ENCODE results near the gene RRAGC. TPM values are rescaled to one million over a fixed set of nuclear protein-coding genes. Genes with fewer than 3 reads are reported as not detected.

RRAGC gene
- total and polyA plus RNA-seq, 10 of the 15 experiments (the other 5 are each of a cell fraction or from before 2014, with no cell fraction given), result 5.5 to 22.1 (median 15.0) TPM

DNA sequence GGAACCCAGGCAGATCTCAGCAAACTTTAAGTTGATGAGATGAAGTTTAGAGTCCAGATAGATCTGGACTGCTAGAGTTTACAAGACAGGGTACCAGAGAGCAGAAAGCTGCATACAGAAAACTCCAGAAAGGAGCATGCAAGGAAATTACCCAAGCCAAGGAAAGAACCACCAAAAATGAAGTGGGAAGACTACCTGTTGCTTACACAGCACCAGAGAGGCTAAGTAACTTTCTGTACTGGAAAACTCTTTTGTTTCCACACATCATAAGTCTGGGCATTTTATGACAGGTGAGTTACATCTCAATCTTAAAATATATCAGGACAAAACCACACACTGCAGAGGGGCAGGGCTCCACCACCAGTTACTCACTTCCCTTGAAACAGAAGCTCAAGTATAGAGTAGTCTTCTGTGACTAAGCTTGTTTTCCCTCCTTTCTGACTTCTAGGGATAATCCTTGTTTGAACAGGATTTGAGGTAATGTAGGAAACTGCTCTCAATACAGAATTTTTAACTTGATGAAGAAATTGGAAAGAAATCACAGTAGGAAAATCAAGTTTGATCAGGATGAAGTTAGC lies 39.2 kb upstream of the RRAGC start:
- in situ Hi-C loops (cut with MboI) (no loop called here), intact Hi-C loops (cut with micrococcal nuclease; ENCODE audit: unreplicated experiment) (no loop called here)
- Histone ChIP-seq H3K27ac (ENCODE audit: control insufficient read depth, insufficient read depth) (no peak overlapping the region), H3K36me3 (ENCODE audit: control insufficient read depth in 2 of 2, insufficient read depth in 2 of 2, low read length in 1 of 2) (no peaks in the 10 kb centered on the region), H3K4me3 (no peak overlapping the region), H3K27me3 (replicated peaks in 1 of 2; ENCODE audit: control insufficient read depth in 2 of 2, insufficient read depth in 2 of 2, low read length in 1 of 2) (no peaks in the 10 kb centered on the region), H3K9ac (ENCODE audit: control insufficient read depth, insufficient read depth, low read length) (no peak overlapping the region), H4K20me1 (ENCODE audit: control insufficient read depth, insufficient read depth) (no peaks in the 10 kb centered on the region), H3K4me2 (ENCODE audit: control insufficient read depth, insufficient read depth) (no peak overlapping the region), H2AFZ (ENCODE audit: control insufficient read depth, low read depth, low read length) (no peak overlapping the region), H3K4me1 (ENCODE audit: control insufficient read depth, insufficient read depth, low read length) (no peaks in the 10 kb centered on the region), H3K79me2 (ENCODE audit: control insufficient read depth, insufficient read depth, low read length) (no peaks in the 10 kb centered on the region), H3K9me3 (replicated peaks; ENCODE audit: control insufficient read depth, insufficient read depth, low read length) (no peaks in the 10 kb centered on the region)
- ATAC-seq (no peak), FAIRE-seq (no peak), DNase-seq (ENCODE audit: low read depth, low spot score) (no peak)
- ChIA-PET CTCF (no interaction called here), SMC1A (ENCODE audit: uncharacterized antibody, unreplicated experiment) (no interaction called here), RAD21 (ENCODE audit: unreplicated experiment) (no interaction called here), POLR2A (no interaction called here)
- TF ChIP-seq, protein P1, sequence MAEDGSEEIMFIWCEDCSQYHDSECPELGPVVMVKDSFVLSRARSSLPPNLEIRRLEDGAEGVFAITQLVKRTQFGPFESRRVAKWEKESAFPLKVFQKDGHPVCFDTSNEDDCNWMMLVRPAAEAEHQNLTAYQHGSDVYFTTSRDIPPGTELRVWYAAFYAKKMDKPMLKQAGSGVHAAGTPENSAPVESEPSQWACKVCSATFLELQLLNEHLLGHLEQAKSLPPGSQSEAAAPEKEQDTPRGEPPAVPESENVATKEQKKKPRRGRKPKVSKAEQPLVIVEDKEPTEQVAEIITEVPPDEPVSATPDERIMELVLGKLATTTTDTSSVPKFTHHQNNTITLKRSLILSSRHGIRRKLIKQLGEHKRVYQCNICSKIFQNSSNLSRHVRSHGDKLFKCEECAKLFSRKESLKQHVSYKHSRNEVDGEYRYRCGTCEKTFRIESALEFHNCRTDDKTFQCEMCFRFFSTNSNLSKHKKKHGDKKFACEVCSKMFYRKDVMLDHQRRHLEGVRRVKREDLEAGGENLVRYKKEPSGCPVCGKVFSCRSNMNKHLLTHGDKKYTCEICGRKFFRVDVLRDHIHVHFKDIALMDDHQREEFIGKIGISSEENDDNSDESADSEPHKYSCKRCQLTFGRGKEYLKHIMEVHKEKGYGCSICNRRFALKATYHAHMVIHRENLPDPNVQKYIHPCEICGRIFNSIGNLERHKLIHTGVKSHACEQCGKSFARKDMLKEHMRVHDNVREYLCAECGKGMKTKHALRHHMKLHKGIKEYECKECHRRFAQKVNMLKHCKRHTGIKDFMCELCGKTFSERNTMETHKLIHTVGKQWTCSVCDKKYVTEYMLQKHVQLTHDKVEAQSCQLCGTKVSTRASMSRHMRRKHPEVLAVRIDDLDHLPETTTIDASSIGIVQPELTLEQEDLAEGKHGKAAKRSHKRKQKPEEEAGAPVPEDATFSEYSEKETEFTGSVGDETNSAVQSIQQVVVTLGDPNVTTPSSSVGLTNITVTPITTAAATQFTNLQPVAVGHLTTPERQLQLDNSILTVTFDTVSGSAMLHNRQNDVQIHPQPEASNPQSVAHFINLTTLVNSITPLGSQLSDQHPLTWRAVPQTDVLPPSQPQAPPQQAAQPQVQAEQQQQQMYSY (CRISPR knock-in tag; IDR thresholded peaks at IDR 0.05), result no peak
- TF ChIP-seq ZZZ3 (IDR thresholded peaks at IDR 0.05; ENCODE audit: control insufficient read depth, insufficient read length, low read depth), result no peak
- TF ChIP-seq SMARCA5 (IDR thresholded peaks at IDR 0.05), result no peak
- no peak for TF ChIP-seq IKZF2 (IDR thresholded peaks at IDR 0.05)
- no peak for TF ChIP-seq KAT2A (conservative IDR thresholded peaks at IDR 0.05; ENCODE audit: control insufficient read depth, low read depth, low read length)
- no peak for TF ChIP-seq ZNF274 (IDR thresholded peaks at IDR 0.05; ENCODE audit: insufficient read depth, insufficient read length)
- TF ChIP-seq RELA (IDR thresholded peaks at IDR 0.05; ENCODE audit: borderline replicate concordance, partially characterized antibody), result no peak
- no peak for TF ChIP-seq NFYB (IDR thresholded peaks at IDR 0.05; ENCODE audit: insufficient read depth, low read depth, low read length)
- TF ChIP-seq, protein P2, sequence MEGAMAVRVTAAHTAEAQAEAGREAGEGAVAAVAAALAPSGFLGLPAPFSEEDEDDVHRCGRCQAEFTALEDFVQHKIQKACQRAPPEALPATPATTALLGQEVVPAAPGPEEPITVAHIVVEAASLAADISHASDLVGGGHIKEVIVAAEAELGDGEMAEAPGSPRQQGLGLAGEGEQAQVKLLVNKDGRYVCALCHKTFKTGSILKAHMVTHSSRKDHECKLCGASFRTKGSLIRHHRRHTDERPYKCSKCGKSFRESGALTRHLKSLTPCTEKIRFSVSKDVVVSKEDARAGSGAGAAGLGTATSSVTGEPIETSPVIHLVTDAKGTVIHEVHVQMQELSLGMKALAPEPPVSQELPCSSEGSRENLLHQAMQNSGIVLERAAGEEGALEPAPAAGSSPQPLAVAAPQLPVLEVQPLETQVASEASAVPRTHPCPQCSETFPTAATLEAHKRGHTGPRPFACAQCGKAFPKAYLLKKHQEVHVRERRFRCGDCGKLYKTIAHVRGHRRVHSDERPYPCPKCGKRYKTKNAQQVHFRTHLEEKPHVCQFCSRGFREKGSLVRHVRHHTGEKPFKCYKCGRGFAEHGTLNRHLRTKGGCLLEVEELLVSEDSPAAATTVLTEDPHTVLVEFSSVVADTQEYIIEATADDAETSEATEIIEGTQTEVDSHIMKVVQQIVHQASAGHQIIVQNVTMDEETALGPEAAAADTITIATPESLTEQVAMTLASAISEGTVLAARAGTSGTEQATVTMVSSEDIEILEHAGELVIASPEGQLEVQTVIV (IDR thresholded peaks at IDR 0.05; ENCODE audit: borderline replicate concordance, partially characterized antibody), result no peak
- TF ChIP-seq SUPT20H (IDR thresholded peaks at IDR 0.05; ENCODE audit: borderline replicate concordance, control insufficient read depth, low read depth, low read length), result no peak
- no peak for TF ChIP-seq NBN (IDR thresholded peaks at IDR 0.05)
- TF ChIP-seq, protein P3, sequence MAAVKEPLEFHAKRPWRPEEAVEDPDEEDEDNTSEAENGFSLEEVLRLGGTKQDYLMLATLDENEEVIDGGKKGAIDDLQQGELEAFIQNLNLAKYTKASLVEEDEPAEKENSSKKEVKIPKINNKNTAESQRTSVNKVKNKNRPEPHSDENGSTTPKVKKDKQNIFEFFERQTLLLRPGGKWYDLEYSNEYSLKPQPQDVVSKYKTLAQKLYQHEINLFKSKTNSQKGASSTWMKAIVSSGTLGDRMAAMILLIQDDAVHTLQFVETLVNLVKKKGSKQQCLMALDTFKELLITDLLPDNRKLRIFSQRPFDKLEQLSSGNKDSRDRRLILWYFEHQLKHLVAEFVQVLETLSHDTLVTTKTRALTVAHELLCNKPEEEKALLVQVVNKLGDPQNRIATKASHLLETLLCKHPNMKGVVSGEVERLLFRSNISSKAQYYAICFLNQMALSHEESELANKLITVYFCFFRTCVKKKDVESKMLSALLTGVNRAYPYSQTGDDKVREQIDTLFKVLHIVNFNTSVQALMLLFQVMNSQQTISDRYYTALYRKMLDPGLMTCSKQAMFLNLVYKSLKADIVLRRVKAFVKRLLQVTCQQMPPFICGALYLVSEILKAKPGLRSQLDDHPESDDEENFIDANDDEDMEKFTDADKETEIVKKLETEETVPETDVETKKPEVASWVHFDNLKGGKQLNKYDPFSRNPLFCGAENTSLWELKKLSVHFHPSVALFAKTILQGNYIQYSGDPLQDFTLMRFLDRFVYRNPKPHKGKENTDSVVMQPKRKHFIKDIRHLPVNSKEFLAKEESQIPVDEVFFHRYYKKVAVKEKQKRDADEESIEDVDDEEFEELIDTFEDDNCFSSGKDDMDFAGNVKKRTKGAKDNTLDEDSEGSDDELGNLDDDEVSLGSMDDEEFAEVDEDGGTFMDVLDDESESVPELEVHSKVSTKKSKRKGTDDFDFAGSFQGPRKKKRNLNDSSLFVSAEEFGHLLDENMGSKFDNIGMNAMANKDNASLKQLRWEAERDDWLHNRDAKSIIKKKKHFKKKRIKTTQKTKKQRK (IDR thresholded peaks at IDR 0.05; ENCODE audit: low read depth, low read length), result no peak
- no TSS peak for BruUV-seq (replicated peaks)
